Smooth muscle cell (in vitro differentiated cells): ENCODE data around the gene PTEN. TPM values are rescaled to one million over a fixed set of nuclear protein-coding genes. Genes with fewer than 3 reads are reported as not detected.

Experiments used
- DNase-seq: peaks from one replicate; lab custom pipeline; 2025; ENCODE audit not compliant: unreplicated experiment; lab: John Stamatoyannopoulos, UW
- H2AFZ ChIP-seq: fragments of 200-600 bp; sonication (generic); 2 replicates; pipeline ENCODE4 v1.6.0; 2016; ENCODE audit warnings: antibody characterized with exemption, low read depth, mild to moderate bottlenecking
- H3F3A ChIP-seq: fragments of 200-600 bp; sonication (generic); 2 replicates; pipeline ENCODE4 v1.6.0; 2017; ENCODE audit warnings: antibody characterized with exemption, low read depth
- H3K27ac ChIP-seq: fragments of 200-600 bp; sonication (generic); 2 replicates; pipeline ENCODE4 v1.5.1; 2016; ENCODE audit warnings: low read depth, mild to moderate bottlenecking
- H3K27me3 ChIP-seq: fragments of 200-600 bp; sonication (generic); 2 replicates; pipeline ENCODE4 v1.6.1; 2016; ENCODE audit warnings: low read depth, mild to moderate bottlenecking
- H3K36me3 ChIP-seq: fragments of 200-600 bp; sonication (generic); 2 replicates; pipeline ENCODE4 v1.5.1; 2016; ENCODE audit warnings: low read depth
- H3K4me1 ChIP-seq: fragments of 200-600 bp; sonication (generic); 2 replicates; pipeline ENCODE4 v1.5.1; 2016; ENCODE audit warnings: low read depth
- H3K4me2 ChIP-seq: fragments of 200-600 bp; sonication (generic); 2 replicates; pipeline ENCODE4 v1.6.0; 2016; ENCODE audit warnings: mild to moderate bottlenecking
- H3K4me3 ChIP-seq: fragments of 200-600 bp; sonication (generic); 2 replicates; pipeline ENCODE4 v1.5.1; 2016; ENCODE audit warnings: mild to moderate bottlenecking
- H3K79me2 ChIP-seq: fragments of 200-600 bp; sonication (generic); 2 replicates; pipeline ENCODE4 v1.6.0; 2016; ENCODE audit warnings: low read depth, mild to moderate bottlenecking
- H3K9ac ChIP-seq: fragments of 200-600 bp; sonication (generic); 2 replicates; pipeline ENCODE4 v1.6.0; 2016; ENCODE audit warnings: low read depth
- H3K9me3 ChIP-seq: fragments of 200-600 bp; sonication (generic); replicated peaks from 2 replicates; pipeline ENCODE4 v1.5.1; 2016; ENCODE audit warnings: low read depth
- H4K20me1 ChIP-seq: fragments of 200-600 bp; sonication (generic); 2 replicates; pipeline ENCODE4 v1.6.0; 2016; ENCODE audit warnings: low read depth
- WGBS: methylation state at CpG from one replicate; pipeline ENCODE4 v1.1.7; 2016; ENCODE audit warnings: low lambda C conversion rate; 5-methylcytosine and 5-hydroxymethylcytosine counted together
- polyA plus RNA-seq: library from polyadenylated mRNA; unstranded; fragments of >200 nt; fragmentation: Nextera tagmentation; extraction: Ambion mirVana; gene quantifications from 2 replicates; pipeline ENCODE4 v1.2.1, GENCODE V29; 2016
- total RNA-seq: library from RNA; depleted of rRNA; stranded (reverse); fragments of >200 nt; gene quantifications from 2 replicates; pipeline ENCODE4 v1.2.3, GENCODE V29; 2014
- TF ChIP-seq, protein P1 (sequence below): fragments of 200-600 bp; sonication (generic); IDR thresholded peaks from 2 replicates; pipeline ENCODE4 v1.5.1; 2017; ENCODE audit warnings: borderline replicate concordance, mild to moderate bottlenecking, antibody characterized with exemption; ENCODE audit not compliant: insufficient read depth, poor library complexity, severe bottlenecking

PTEN gene
- total and polyA plus RNA-seq, 2 experiments from 2014 or later = 30.6 to 78.3 TPM

DNA sequence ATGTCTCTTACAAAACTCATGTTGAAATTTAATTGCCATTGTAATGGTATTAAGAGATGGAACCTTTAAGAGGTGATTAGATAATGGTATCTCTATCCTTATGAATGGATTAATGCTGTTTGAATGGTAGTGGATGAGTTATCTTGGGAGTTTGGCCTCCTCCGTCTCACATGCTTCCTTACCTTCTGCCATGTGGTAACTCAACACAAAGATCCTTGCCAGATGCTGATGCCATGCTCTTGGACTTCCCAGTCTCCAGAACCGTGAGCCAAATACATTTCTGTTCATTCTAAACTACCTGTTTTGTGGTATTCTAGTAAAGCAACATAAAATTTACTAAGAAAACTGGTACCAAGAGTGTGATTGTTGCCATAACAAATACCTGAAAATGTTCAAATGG is 23.2 kb downstream of the PTEN start:
- H3F3A ChIP-seq = no peaks in the 10 kb centered on the region
- peaks cover 98% of the 10 kb centered on the region for H3K79me2 ChIP-seq
- H2AFZ ChIP-seq = no peak overlapping the region
- H3K27ac ChIP-seq = no peak overlapping the region
- 97% methylated on average over 2 of the region's 2 CpGs for WGBS
- H3K9ac ChIP-seq = no peak overlapping the region
- no peaks in the 10 kb centered on the region for H3K27me3 ChIP-seq
- no peaks in the 10 kb centered on the region for H3K4me1 ChIP-seq
- H3K9me3 ChIP-seq = no peaks in the 10 kb centered on the region
- TF ChIP-seq, protein P1, sequence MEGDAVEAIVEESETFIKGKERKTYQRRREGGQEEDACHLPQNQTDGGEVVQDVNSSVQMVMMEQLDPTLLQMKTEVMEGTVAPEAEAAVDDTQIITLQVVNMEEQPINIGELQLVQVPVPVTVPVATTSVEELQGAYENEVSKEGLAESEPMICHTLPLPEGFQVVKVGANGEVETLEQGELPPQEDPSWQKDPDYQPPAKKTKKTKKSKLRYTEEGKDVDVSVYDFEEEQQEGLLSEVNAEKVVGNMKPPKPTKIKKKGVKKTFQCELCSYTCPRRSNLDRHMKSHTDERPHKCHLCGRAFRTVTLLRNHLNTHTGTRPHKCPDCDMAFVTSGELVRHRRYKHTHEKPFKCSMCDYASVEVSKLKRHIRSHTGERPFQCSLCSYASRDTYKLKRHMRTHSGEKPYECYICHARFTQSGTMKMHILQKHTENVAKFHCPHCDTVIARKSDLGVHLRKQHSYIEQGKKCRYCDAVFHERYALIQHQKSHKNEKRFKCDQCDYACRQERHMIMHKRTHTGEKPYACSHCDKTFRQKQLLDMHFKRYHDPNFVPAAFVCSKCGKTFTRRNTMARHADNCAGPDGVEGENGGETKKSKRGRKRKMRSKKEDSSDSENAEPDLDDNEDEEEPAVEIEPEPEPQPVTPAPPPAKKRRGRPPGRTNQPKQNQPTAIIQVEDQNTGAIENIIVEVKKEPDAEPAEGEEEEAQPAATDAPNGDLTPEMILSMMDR = no peak
- no peak for DNase-seq
- H3K4me3 ChIP-seq = no peak overlapping the region
- H3K36me3 ChIP-seq = peaks cover 4% of the 10 kb centered on the region
- no peak overlapping the region for H3K4me2 ChIP-seq
- peaks cover 98% of the 10 kb centered on the region for H4K20me1 ChIP-seq

DNA sequence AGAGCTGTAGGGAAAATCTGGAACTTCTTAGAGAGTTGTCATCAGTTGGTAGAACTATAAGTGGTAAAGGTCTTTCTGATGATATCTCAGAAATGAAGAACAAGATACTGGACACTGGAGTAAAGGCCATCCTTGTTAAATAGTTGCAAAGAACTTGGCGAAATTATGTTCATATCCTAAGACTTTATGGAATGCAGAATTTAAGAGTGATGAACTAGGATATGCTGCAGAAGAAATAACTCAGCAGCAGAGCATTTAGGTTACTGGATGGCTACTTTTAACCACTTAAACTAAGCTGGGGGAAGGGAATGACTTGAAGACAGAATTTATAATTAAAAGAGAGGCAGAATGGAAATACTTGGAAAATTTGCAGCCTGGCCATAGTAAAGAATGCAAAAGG is 23.7 kb downstream of the PTEN start:
- Histone ChIP-seq H3K79me2 (peaks cover 97% of the 10 kb centered on the region), H3K4me3 (no peak overlapping the region), H3K4me1 (no peaks in the 10 kb centered on the region), H4K20me1 (peaks cover 98% of the 10 kb centered on the region), H3K27me3 (no peaks in the 10 kb centered on the region), H3F3A (no peaks in the 10 kb centered on the region), H3K36me3 (peaks cover 4% of the 10 kb centered on the region), H3K27ac (no peak overlapping the region), H3K9ac (no peak overlapping the region), H3K4me2 (no peak overlapping the region), H3K9me3 (no peaks in the 10 kb centered on the region), H2AFZ (no peak overlapping the region)
- 100% methylated on average over 1 of the region's 1 CpG for WGBS
- no peak for DNase-seq
- TF ChIP-seq, protein P1 = no peak

DNA sequence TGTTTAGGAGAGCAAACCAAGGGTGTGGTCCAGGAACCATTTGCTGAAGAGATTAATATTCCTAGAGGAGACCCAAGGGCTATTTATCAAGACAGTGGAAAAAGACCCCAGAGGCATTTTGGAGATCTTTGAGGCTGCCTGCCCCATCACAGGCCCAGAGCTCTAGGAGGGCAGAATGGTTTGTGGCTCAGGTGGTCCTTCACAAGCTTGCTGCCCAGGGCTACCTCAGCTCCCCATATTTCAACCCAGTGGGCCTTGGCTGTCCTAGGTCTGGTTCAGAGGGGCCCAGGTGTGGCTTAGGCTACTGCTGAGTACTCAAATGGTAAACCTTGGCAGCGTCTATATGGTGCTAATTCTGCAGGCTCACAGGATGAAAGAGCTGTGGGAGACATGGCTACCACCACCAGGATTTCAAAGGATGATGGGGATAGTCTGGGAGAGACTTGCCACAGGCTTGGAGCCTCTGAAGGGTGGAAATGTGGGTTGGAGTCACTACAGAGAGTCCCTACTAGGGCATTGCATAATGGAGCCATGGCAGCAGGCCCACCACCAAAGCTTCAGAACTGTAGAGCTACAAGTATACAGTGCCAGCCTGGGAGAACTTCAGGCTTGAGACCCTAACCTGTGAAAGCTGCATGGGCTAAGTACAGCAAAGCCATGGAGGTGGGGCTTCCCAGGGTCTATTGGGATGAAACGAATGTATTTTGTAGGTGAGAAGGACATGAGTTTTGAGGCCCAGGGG is 24.3 kb downstream of the PTEN start:
- Histone ChIP-seq H3K27ac (no peak overlapping the region), H3K4me1 (no peaks in the 10 kb centered on the region), H3K4me3 (no peak overlapping the region), H3K4me2 (no peak overlapping the region), H3K36me3 (peaks cover 4% of the 10 kb centered on the region), H3K9me3 (no peaks in the 10 kb centered on the region), H2AFZ (no peak overlapping the region), H3K9ac (no peak overlapping the region), H4K20me1 (peaks cover 98% of the 10 kb centered on the region), H3K27me3 (no peaks in the 10 kb centered on the region), H3F3A (no peaks in the 10 kb centered on the region), H3K79me2 (peaks cover 97% of the 10 kb centered on the region)
- no peak for DNase-seq
- TF ChIP-seq, protein P1 = no peak
- WGBS = 98% methylated on average over 2 of the region's 2 CpGs

DNA sequence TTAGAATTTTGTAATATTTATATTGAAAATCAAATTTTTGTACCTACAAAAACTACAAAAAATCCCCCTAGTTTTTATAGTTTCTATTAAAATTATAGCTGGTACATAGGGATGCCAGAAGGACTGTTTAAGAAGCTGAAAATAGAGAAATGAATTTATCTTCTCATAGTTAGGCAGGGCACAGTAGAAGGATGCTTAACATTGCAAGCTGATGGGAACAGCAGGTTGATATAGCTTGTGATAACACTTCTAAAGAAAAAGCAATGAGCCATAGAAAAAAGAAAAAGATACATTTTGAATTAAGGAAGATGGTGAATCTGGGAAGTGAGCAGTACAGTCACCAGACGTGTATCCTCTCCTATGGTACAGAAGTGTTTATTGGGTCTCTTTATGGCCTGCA is 32.0 kb downstream of the PTEN start:
- H3K4me1 ChIP-seq = no peaks in the 10 kb centered on the region
- no peak for DNase-seq
- 88% methylated on average over 1 of the region's 1 CpG for WGBS
- H3K36me3 ChIP-seq = peaks cover 15% of the 10 kb centered on the region
- no peak overlapping the region for H3K9ac ChIP-seq
- H3K27me3 ChIP-seq = no peaks in the 10 kb centered on the region
- H3K9me3 ChIP-seq = no peaks in the 10 kb centered on the region
- TF ChIP-seq, protein P1 = no peak
- H3K27ac ChIP-seq = no peak overlapping the region
- no peak overlapping the region for H2AFZ ChIP-seq
- no peaks in the 10 kb centered on the region for H3F3A ChIP-seq
- peaks cover 96% of the 10 kb centered on the region for H4K20me1 ChIP-seq
- H3K79me2 ChIP-seq = peaks cover 94% of the 10 kb centered on the region
- no peak overlapping the region for H3K4me2 ChIP-seq
- no peak overlapping the region for H3K4me3 ChIP-seq
